ENCODE results near the gene GTPBP6.

DNA sequence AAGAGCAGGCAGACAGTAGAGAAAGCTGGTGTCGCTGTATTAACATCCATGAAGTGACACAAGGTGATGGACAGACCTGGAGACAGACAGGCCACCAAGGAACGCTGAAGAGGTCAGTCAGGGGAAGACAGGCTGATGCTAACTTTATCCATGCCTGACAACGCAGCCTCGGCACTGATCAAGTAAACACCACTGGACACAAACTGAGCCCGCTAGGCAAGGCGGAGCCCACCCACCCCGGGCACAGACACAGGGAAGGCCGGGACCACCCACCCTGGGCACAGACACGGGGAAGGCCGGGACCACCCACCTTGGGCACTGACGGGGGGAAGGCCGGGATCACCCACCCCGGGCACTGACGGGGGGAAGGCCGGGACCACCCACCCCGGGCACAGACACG lies 49.3 kb upstream of the GTPBP6 start:
- TF ChIP-seq, protein P1, sequence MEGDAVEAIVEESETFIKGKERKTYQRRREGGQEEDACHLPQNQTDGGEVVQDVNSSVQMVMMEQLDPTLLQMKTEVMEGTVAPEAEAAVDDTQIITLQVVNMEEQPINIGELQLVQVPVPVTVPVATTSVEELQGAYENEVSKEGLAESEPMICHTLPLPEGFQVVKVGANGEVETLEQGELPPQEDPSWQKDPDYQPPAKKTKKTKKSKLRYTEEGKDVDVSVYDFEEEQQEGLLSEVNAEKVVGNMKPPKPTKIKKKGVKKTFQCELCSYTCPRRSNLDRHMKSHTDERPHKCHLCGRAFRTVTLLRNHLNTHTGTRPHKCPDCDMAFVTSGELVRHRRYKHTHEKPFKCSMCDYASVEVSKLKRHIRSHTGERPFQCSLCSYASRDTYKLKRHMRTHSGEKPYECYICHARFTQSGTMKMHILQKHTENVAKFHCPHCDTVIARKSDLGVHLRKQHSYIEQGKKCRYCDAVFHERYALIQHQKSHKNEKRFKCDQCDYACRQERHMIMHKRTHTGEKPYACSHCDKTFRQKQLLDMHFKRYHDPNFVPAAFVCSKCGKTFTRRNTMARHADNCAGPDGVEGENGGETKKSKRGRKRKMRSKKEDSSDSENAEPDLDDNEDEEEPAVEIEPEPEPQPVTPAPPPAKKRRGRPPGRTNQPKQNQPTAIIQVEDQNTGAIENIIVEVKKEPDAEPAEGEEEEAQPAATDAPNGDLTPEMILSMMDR (IDR thresholded peaks at IDR 0.05): no peak
- no peak for TF ChIP-seq ZFX (IDR thresholded peaks at IDR 0.05; ENCODE audit: borderline replicate concordance)
